ENCODE results near the gene SIGMAR1. TPM values are rescaled to one million over a fixed set of nuclear protein-coding genes. Genes with fewer than 3 reads are reported as not detected.

The SIGMAR1 gene
- total and polyA plus RNA-seq, 2 of the 4 experiments (the other 2 are of a cell fraction) = 44.6 to 88.9 TPM

DNA sequence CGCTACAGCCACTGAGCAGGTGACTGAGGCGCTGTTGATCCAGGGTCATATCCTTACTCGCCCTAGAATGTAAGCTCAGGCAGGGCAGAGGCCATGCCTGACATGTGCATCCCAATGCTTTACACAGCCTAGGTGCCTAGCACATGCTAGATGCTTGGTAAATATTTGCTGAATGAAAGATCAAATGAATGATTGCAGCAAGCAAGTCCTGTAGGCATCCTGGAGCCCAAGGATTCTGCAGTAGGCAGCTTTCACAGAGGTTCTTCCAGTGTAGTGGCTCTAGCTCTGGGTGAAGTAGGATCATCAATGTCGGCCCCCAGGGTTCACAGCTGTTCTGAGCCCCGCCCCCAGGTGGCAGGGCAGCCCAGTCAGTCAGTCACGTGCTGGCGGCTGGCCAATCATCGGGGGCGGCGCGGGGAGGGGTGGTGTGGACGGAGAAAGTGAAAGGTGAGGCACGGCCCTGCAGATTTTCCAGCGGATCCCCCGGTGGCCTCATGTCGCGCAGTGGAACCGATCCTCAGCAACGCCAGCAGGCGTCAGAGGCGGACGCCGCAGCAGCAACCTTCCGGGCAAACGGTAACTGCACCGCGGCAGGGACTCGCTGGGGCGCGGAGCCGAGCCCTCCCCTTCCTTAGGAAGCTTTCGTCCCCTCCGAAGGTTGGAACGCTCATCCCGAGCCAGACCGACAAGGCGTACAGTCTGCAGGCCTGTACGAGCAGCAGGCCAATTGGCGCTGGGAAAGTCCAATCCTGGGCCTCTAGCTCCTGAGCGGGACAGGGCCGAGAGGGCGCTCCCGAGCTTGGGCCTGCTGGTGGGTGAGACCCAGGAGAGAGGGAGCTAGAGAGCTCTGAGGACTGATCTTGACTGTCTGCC, 8.9 kb upstream of the SIGMAR1 start, which contains the start of gene GALT:
TSS of gene GALT (plus strand) at position 465 of the 873 bp plus-strand sequence. CDS start at position 495, 30 bp downstream.
- peaks cover 15 to 34% of the 10 kb centered on the region in 2 experiments for H3K79me1 ChIP-seq (ENCODE audit: low read depth in 1 of 2, low read length in 2 of 2)
- H3K14ac ChIP-seq (replicated peaks; ENCODE audit: low read depth, low read length) = peak within 1 kb of the TSS; percentile 89
- no peaks in the 10 kb centered on the region for H3K27me3 ChIP-seq (ENCODE audit: control insufficient read depth, insufficient read depth, low read length)
- in situ Hi-C loops (cut with MboI; ENCODE audit: low sequenced_read_pairs) = no loop called here
- peak within 1 kb of the TSS; percentile 80 to 94 for H4K8ac ChIP-seq (ENCODE audit: low read depth in 2 of 2, low read length in 2 of 2)
- no peaks in the 10 kb centered on the region for H4K20me1 ChIP-seq (ENCODE audit: insufficient read depth, low read length)
- peak within 1 kb of the TSS; percentile 43 for H2BK120ac ChIP-seq (ENCODE audit: low read depth, low read length)
- no peaks in the 10 kb centered on the region for H3K9me3 ChIP-seq (ENCODE audit: control insufficient read depth, insufficient read depth, low read length)
- peak within 1 kb of the TSS; percentile 74 for H4K91ac ChIP-seq (ENCODE audit: insufficient read depth, low read depth, low read length)
- DNase-seq = peak; percentile 77
- BruUV-seq (replicated peaks) = no TSS peak
- POLR2A ChIA-PET (ENCODE audit: unreplicated experiment) = interaction anchor here (1.5 kb wide), 1 partner anchor 9 kb away, joined by 10 read pairs; the partner anchor contains the start of gene SIGMAR1
- peak within 1 kb of the TSS; percentile 86 for H3K9ac ChIP-seq (ENCODE audit: low read depth, low read length)
- peak within 1 kb of the TSS; percentile 92 for H2AK5ac ChIP-seq (ENCODE audit: low read depth, low read length)
- peak within 1 kb of the TSS; percentile 99 for H2AFZ ChIP-seq (replicated peaks; ENCODE audit: low read length, poor library complexity)
- CTCF ChIA-PET = interaction anchor here (0.9 to 1.6 kb wide), 4 partner anchors 8 to 56 kb away, joined by 3 to 6 read pairs (median 4); no protein-coding TSS in a partner anchor
- peak; percentile 88 for ATAC-seq (ENCODE audit: low read depth)
- H3K27ac ChIP-seq (ENCODE audit: insufficient read depth, low read length) = peak within 1 kb of the TSS; percentile 82
- H2AK9ac ChIP-seq (replicated peaks; ENCODE audit: low read depth, low read length, poor library complexity) = peak within 1 kb of the TSS; percentile 93
- intact Hi-C loops (cut with micrococcal nuclease) = loop anchor here (2.0 kb wide), 1 partner anchor 56 kb away; no protein-coding TSS in a partner anchor
- H3K18ac ChIP-seq (ENCODE audit: low read depth, low read length) = peak within 1 kb of the TSS; percentile 62
- dilution Hi-C loops (cut with HindIII; ENCODE audit: low sequenced_read_pairs, unreplicated experiment) = no loop called here
- H3K4me1 ChIP-seq (ENCODE audit: control insufficient read depth, insufficient read depth, low read length) = peaks cover 15% of the 10 kb centered on the region
- H3K56ac ChIP-seq (ENCODE audit: extremely low read depth, insufficient read depth, low read length) = peak within 1 kb of the TSS; percentile 59; the same call in 1 of the 2 replicates
- H3K23ac ChIP-seq (ENCODE audit: low read depth, low read length) = peak within 1 kb of the TSS; percentile 37
- WGBS, 2 experiments (ENCODE audit: extremely low coverage in 2 of 2, insufficient read length in 1 of 2) = no CpG with 5 or more reads among the region's 43 CpGs
- peaks cover 16% of the 10 kb centered on the region for H3K36me3 ChIP-seq (ENCODE audit: control insufficient read depth, insufficient read depth, low read length)
- H2BK5ac ChIP-seq (ENCODE audit: low read depth, low read length, poor library complexity, severe bottlenecking) = peak within 1 kb of the TSS; percentile 67
- peak within 1 kb of the TSS; percentile 89 for H3K4me2 ChIP-seq (ENCODE audit: low read depth, low read length)
- H4K5ac ChIP-seq (ENCODE audit: low read depth, low read length) = peak within 1 kb of the TSS; percentile 93
- H3K4me3 ChIP-seq (ENCODE audit: insufficient read depth, low read depth, low read length) = peak within 1 kb of the TSS; percentile 76
- peak within 1 kb of the TSS; percentile 81 for H3K4ac ChIP-seq (ENCODE audit: low read depth, low read length)
- no peak within 1 kb of the TSS for H2BK15ac ChIP-seq (ENCODE audit: low read depth, low read length)
- 0 out of 2 replicates have a peak within 1 kb of the TSS, but pooled peaks have one; percentile 29 for H2BK20ac ChIP-seq (ENCODE audit: low read depth, low read length)
- peaks cover 20% of the 10 kb centered on the region for H3K9me1 ChIP-seq (ENCODE audit: insufficient read depth, low read length)
- TF ChIP-seq POLR2A (IDR thresholded peaks at IDR 0.05; ENCODE audit: low read depth, low read length) (no peak), BHLHE40 (IDR thresholded peaks at IDR 0.05; ENCODE audit: low read depth, low read length) (peak; percentile 94), SMC3 (IDR thresholded peaks at IDR 0.05; ENCODE audit: low read depth, low read length) (no peak), RCOR1 (IDR thresholded peaks at IDR 0.05; ENCODE audit: insufficient replicate concordance, low read length) (no peak), NFE2L2 (IDR thresholded peaks at IDR 0.05; ENCODE audit: low read depth, low read length) (no peak), FOS (IDR thresholded peaks at IDR 0.05; ENCODE audit: low read depth, low read length) (0 out of 2 replicates have a peak, but pooled peaks have one; percentile 22), MAZ (IDR thresholded peaks at IDR 0.05; ENCODE audit: borderline replicate concordance, low read depth, low read length) (no peak), MXI1 (IDR thresholded peaks at IDR 0.05; ENCODE audit: borderline replicate concordance, low read depth, low read length) (peak; percentile 15; the same call in 1 of the 2 replicates), RAD21 (IDR thresholded peaks at IDR 0.05; ENCODE audit: low read length) (no peak), MAFK (IDR thresholded peaks at IDR 0.05; ENCODE audit: low read depth, low read length) (no peak), RFX5 (IDR thresholded peaks at IDR 0.05; ENCODE audit: low read depth, low read length) (no peak), CHD1 (IDR thresholded peaks at IDR 0.05; ENCODE audit: low read depth, low read length) (no peak)
- TF ChIP-seq, protein P1, sequence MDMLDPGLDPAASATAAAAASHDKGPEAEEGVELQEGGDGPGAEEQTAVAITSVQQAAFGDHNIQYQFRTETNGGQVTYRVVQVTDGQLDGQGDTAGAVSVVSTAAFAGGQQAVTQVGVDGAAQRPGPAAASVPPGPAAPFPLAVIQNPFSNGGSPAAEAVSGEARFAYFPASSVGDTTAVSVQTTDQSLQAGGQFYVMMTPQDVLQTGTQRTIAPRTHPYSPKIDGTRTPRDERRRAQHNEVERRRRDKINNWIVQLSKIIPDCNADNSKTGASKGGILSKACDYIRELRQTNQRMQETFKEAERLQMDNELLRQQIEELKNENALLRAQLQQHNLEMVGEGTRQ (IDR thresholded peaks at IDR 0.05; ENCODE audit: low read depth, low read length) = peak; percentile 98
- TF ChIP-seq, protein P2, sequence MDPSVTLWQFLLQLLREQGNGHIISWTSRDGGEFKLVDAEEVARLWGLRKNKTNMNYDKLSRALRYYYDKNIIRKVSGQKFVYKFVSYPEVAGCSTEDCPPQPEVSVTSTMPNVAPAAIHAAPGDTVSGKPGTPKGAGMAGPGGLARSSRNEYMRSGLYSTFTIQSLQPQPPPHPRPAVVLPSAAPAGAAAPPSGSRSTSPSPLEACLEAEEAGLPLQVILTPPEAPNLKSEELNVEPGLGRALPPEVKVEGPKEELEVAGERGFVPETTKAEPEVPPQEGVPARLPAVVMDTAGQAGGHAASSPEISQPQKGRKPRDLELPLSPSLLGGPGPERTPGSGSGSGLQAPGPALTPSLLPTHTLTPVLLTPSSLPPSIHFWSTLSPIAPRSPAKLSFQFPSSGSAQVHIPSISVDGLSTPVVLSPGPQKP (IDR thresholded peaks at IDR 0.05; ENCODE audit: borderline replicate concordance, low read depth, low read length) = no peak

Data from IMR-90 (cell line).